ENCODE results near the gene DKK2.
"Not testable (repeated sequence)": the region's sequence is repeated elsewhere in the genome, so short reads cannot be mapped to it uniquely, and the experiment has no call there.

Gene DKK2

GRCh38 chr4:106909486-106910188, 126.5 kb downstream of the DKK2 start:
- Histone ChIP-seq H3K4me2 (ENCODE audit: low read length) (no peak overlapping the region), H3K4me3 (ENCODE audit: low read length) (no peak overlapping the region)
- TF ChIP-seq EZH2phosphoT487 (IDR thresholded peaks at IDR 0.05; ENCODE audit: low read depth) = no peak
- TF ChIP-seq CTCF (IDR thresholded peaks at IDR 0.05; ENCODE audit: low read depth, low read length) = no peak

GRCh38 chr4:106908049-106908448, 128.1 kb downstream of the DKK2 start:
- not testable (repeated sequence) for H3K4me1 ChIP-seq (ENCODE audit: low read length); H3K9ac ChIP-seq (ENCODE audit: low read length); H3K27me3 ChIP-seq (ENCODE audit: low read depth, low read length); H3K4me2 ChIP-seq (ENCODE audit: low read length); H3K9me3 ChIP-seq (ENCODE audit: insufficient read depth, low read length); H3K27ac ChIP-seq (ENCODE audit: low read length); H3K4me3 ChIP-seq (ENCODE audit: low read length); H3K79me2 ChIP-seq (ENCODE audit: low read length); H3K36me3 ChIP-seq (replicated peaks; ENCODE audit: low read depth, low read length); H2AFZ ChIP-seq (ENCODE audit: low read depth, low read length); H4K20me1 ChIP-seq (ENCODE audit: insufficient read depth, low read length)

More at GRCh38 chr4:106909486-106910188, 126.5 kb downstream of the DKK2 start:
- Histone ChIP-seq H3K4me1 (ENCODE audit: low read length) (no peaks in the 10 kb centered on the region), H3K36me3 (replicated peaks; ENCODE audit: low read depth, low read length) (no peaks in the 10 kb centered on the region), H3K27me3 (ENCODE audit: low read depth, low read length) (0 out of 2 replicates have a peak, but pooled peaks cover 4% of the 10 kb centered on the region), H3K79me2 (ENCODE audit: low read length) (no peaks in the 10 kb centered on the region), H4K20me1 (ENCODE audit: insufficient read depth, low read length) (no peaks in the 10 kb centered on the region), H3K9ac (ENCODE audit: low read length) (no peak overlapping the region), H3K9me3 (ENCODE audit: insufficient read depth, low read length) (no peaks in the 10 kb centered on the region), H3K27ac (ENCODE audit: low read length) (no peak overlapping the region), H2AFZ (ENCODE audit: low read depth, low read length) (no peak overlapping the region)

- Histone ChIP-seq H3K36me3 (replicated peaks; ENCODE audit: low read depth, low read length) (no peaks in the 10 kb centered on the region), H3K9ac (ENCODE audit: low read length) (no peak overlapping the region), H3K4me1 (ENCODE audit: low read length) (peaks cover 7% of the 10 kb centered on the region), H3K4me2 (ENCODE audit: low read length) (no peak overlapping the region), H3K27ac (ENCODE audit: low read length) (no peak overlapping the region), H3K9me3 (ENCODE audit: insufficient read depth, low read length) (no peaks in the 10 kb centered on the region), H2AFZ (ENCODE audit: low read depth, low read length) (no peak overlapping the region), H3K79me2 (ENCODE audit: low read length) (no peaks in the 10 kb centered on the region), H3K4me3 (ENCODE audit: low read length) (no peak overlapping the region), H3K27me3 (ENCODE audit: low read depth, low read length) (0 out of 2 replicates have a peak, but pooled peaks cover 4% of the 10 kb centered on the region), H4K20me1 (ENCODE audit: insufficient read depth, low read length) (no peaks in the 10 kb centered on the region)
- no peak for TF ChIP-seq EZH2phosphoT487 (IDR thresholded peaks at IDR 0.05; ENCODE audit: low read depth)
Measured at GRCh38 chr4:106907216-106907615, 128.9 kb downstream of the DKK2 start.

DNA sequence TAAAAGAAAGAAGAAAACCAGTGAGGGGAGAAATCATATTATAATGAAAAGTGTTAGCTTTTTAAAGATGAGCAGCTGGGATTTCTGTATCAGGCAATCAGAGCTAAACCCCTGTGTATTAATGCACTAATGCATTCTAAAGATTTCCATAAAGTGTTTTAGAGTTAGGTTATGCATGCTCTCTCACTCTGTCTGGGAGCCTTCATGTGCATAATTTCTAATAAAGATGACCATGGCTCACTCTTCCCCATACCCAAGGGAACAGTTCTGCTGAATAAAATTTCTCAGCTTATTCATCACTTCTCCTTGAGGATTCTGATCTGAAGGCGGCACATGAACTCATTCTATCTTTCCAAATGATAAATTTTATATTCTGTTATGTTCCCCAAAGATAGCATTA, 129.4 kb downstream of the DKK2 start:
- no peak overlapping the region for H3K27ac ChIP-seq (ENCODE audit: low read length)
- TF ChIP-seq EZH2phosphoT487 (IDR thresholded peaks at IDR 0.05; ENCODE audit: low read depth) = no peak
- no peak for TF ChIP-seq CTCF (IDR thresholded peaks at IDR 0.05; ENCODE audit: low read depth, low read length)

GRCh38 chr4:106898621-106899230, 137.4 kb downstream of the DKK2 start:
- Histone ChIP-seq H3K4me1 (ENCODE audit: low read length) (0 out of 2 replicates have a peak, but pooled peaks cover under 1% of the 10 kb centered on the region), H3K9me3 (ENCODE audit: insufficient read depth, low read length) (no peaks in the 10 kb centered on the region), H3K4me3 (ENCODE audit: low read length) (no peak overlapping the region), H3K27me3 (ENCODE audit: low read depth, low read length) (no peaks in the 10 kb centered on the region), H3K36me3 (replicated peaks; ENCODE audit: low read depth, low read length) (no peaks in the 10 kb centered on the region), H2AFZ (ENCODE audit: low read depth, low read length) (no peak overlapping the region), H3K4me2 (ENCODE audit: low read length) (no peak overlapping the region), H3K27ac (ENCODE audit: low read length) (no peak overlapping the region), H4K20me1 (ENCODE audit: insufficient read depth, low read length) (no peaks in the 10 kb centered on the region), H3K79me2 (ENCODE audit: low read length) (no peaks in the 10 kb centered on the region), H3K9ac (ENCODE audit: low read length) (no peak overlapping the region)
- TF ChIP-seq CTCF (IDR thresholded peaks at IDR 0.05; ENCODE audit: low read depth, low read length) (peak; percentile 95), EZH2phosphoT487 (IDR thresholded peaks at IDR 0.05; ENCODE audit: low read depth) (no peak)

More for the DNA sequence above, 129.4 kb downstream of the DKK2 start:
- no peak overlapping the region for H3K4me2 ChIP-seq (ENCODE audit: low read length)
- H3K4me3 ChIP-seq (ENCODE audit: low read length) = no peak overlapping the region
- H3K27me3 ChIP-seq (ENCODE audit: low read depth, low read length) = 0 out of 2 replicates have a peak, but pooled peaks cover 4% of the 10 kb centered on the region
- H3K36me3 ChIP-seq (replicated peaks; ENCODE audit: low read depth, low read length) = no peaks in the 10 kb centered on the region
- H4K20me1 ChIP-seq (ENCODE audit: insufficient read depth, low read length) = no peaks in the 10 kb centered on the region
- H3K9ac ChIP-seq (ENCODE audit: low read length) = no peak overlapping the region
- H3K79me2 ChIP-seq (ENCODE audit: low read length) = no peaks in the 10 kb centered on the region
- no peaks in the 10 kb centered on the region for H3K9me3 ChIP-seq (ENCODE audit: insufficient read depth, low read length)
- H2AFZ ChIP-seq (ENCODE audit: low read depth, low read length) = no peak overlapping the region
- peaks cover 7% of the 10 kb centered on the region for H3K4me1 ChIP-seq (ENCODE audit: low read length)

Data from OCI-LY3 (cell line).